Skeletal muscle tissue (tissue), 4 donors: Measurements from ENCODE around the gene BBX. TPM values are rescaled to one million over a fixed set of nuclear protein-coding genes. Genes with fewer than 3 reads are reported as not detected.

Experiments used
- H3K27ac ChIP-seq: one replicate; pipeline ENCODE4 v1.7.0; 2013; ENCODE audit warnings: mild to moderate bottlenecking, low read depth, low read length, inconsistent platforms
- H3K27me3 ChIP-seq, 3 donors: one replicate each; pipeline ENCODE4 v1.7.0; 2013; ENCODE audit warnings: low read length in 3 of 3; ENCODE audit not compliant: control insufficient read depth in 3 of 3, insufficient read depth in 3 of 3
- H3K36me3 ChIP-seq, 3 donors: one replicate each; pipeline ENCODE4 v1.7.0; 2013; ENCODE audit warnings: low read length in 3 of 3; ENCODE audit not compliant: control insufficient read depth in 3 of 3, insufficient read depth in 3 of 3
- H3K4me1 ChIP-seq, 3 donors: one replicate each; pipeline ENCODE4 v1.7.0; 2013; ENCODE audit warnings: low read length in 3 of 3, mild to moderate bottlenecking in 3 of 3; ENCODE audit not compliant: control insufficient read depth in 3 of 3, insufficient read depth in 3 of 3
- H3K4me3 ChIP-seq, 3 donors: one replicate each; pipeline ENCODE4 v1.7.0; 2013; ENCODE audit warnings: low read length in 3 of 3
- H3K9ac ChIP-seq, 3 donors: one replicate each; pipeline ENCODE4 v1.7.0; 2013; ENCODE audit warnings: low read length in 3 of 3, mild to moderate bottlenecking in 3 of 3, moderate library complexity in 2 of 3, low read depth in 1 of 3
- H3K9me3 ChIP-seq, 3 donors: one replicate each; pipeline ENCODE4 v1.7.0; 2013; ENCODE audit warnings: low read length in 3 of 3; ENCODE audit not compliant: control insufficient read depth in 3 of 3
- total RNA-seq: library from RNA; depleted of rRNA; stranded (reverse); fragments of >200 nt; gene quantifications from one replicate; pipeline ENCODE4 v1.2.3, GENCODE V29; 2014
- donor health status: Osteomylitis.

The BBX gene
- total RNA-seq, 1 donor from 2014 or later: 32.9 TPM

DNA sequence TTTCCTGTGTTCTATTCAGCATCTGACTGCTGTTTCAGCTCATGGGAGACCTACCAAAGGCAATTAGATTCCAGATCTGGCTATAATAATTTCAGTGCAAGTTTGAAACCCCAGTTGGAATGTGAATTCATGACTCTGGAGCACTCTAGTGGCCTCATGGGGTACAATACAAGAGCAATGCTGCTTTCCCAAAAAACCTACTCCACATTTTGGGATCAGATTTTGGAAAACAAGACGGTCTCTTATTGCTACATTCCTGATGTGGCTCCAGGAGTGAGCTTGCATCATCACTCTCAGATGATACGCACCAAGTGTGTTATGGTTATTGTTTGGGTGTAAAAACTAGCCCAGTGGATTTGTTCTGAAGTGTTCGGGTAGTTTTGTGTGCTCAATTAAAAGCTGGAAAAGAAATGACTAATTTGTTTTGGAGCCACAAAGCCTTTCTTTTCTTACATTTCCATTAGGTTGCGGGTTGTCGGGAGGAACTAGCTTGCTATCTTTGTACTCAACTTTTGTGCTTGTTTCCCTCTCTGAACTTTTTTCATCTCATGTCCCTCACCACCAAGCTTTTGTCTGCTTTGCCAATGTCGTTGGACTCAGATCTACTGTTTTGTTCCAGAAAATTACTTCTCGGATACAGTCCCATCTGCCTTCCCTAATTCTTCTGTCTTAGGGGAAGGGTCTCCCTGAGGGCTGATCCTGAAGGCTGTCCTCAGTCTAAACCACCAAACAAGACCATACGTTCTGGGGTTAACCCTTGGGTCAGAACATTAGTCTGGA lies 272.1 kb downstream of the BBX start:
- Histone ChIP-seq H3K27ac (no peak overlapping the region), H3K4me3 (no peak overlapping the region), H3K9ac (no peak overlapping the region), H3K27me3 (no peaks in the 10 kb centered on the region), H3K36me3 (peaks cover 5 to 19% (median 7%) of the 10 kb centered on the region in 3 donors), H3K9me3 (no peaks in the 10 kb centered on the region), H3K4me1 (peaks cover 0 to 4% (median 3%) of the 10 kb centered on the region in 3 donors)

DNA sequence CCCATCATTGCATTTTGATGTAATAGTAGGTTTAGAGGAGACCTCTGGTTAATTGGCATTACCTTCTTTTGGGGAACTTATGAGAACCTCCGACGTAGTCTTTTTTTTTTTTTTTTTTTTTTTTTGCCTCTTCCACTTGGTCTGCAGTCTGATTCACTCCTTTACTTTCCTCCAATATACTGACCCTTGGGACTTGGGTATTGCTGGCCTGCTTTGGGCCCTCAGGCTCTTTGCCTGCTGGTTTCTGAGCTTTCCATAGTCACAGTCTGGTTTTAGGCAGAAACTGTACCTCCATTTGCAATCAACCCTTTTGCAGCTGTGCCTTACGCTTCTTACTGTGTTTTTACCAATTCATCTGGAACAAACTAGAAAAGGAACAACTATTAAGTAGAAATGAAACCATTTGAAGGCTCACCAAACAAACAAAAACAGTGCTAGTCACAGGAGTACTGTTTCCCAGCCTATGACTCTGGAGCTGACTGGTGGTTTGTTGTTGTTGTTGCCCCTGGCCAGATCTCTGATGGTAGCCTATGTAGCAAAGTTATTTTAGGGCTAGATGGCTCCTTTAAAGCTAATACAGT lies 272.8 kb downstream of the BBX start:
- Histone ChIP-seq H3K4me3 (no peak overlapping the region), H3K9ac (no peak overlapping the region), H3K27me3 (no peaks in the 10 kb centered on the region), H3K9me3 (no peaks in the 10 kb centered on the region), H3K27ac (peak overlapping the region; percentile 3), H3K4me1 (peaks cover 0 to 4% (median 3%) of the 10 kb centered on the region in 3 donors), H3K36me3 (peaks cover 5 to 16% (median 10%) of the 10 kb centered on the region in 3 donors)

- no peaks in the 10 kb centered on the region for H3K9me3 ChIP-seq
- no peaks in the 10 kb centered on the region for H3K27me3 ChIP-seq
- no peak overlapping the region for H3K9ac ChIP-seq
- no peak overlapping the region for H3K27ac ChIP-seq
- H3K4me1 ChIP-seq: peaks cover 0 to 4% (median 3%) of the 10 kb centered on the region in 3 donors
- H3K4me3 ChIP-seq: no peak overlapping the region
- peaks cover 11 to 22% (median 20%) of the 10 kb centered on the region in 3 donors for H3K36me3 ChIP-seq
These were observed 274.0 kb downstream of the BBX start for GRCh38 chr3:107796791-107797190.

DNA sequence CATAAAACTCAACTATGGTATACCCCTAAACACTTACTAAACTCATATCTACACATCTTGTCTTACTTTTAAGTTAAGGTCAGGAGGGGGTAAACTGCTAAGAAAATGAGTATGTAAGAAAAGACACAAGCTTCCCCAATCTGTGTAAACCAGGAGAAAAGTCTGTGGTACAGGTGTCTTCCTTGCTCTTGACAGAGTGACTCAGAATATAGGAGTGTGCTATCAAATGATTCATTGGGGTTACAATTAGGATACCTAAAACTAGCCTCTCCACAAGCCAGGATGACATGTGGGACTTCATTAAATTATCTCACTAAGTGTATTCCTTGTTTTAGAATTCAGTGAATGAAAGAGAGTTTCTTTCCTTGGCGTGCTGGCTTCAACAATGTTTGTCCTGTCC lies 274.8 kb downstream of the BBX start:
- H3K27ac ChIP-seq: no peak overlapping the region
- no peak overlapping the region for H3K4me3 ChIP-seq
- peaks cover 15 to 28% (median 26%) of the 10 kb centered on the region in 3 donors for H3K36me3 ChIP-seq
- no peak overlapping the region for H3K9ac ChIP-seq
- H3K9me3 ChIP-seq: no peaks in the 10 kb centered on the region
- H3K4me1 ChIP-seq: peaks cover 0 to 4% (median 3%) of the 10 kb centered on the region in 3 donors
- no peaks in the 10 kb centered on the region for H3K27me3 ChIP-seq

- no peak overlapping the region for H3K27ac ChIP-seq
- no peaks in the 10 kb centered on the region for H3K27me3 ChIP-seq
- peaks cover 18 to 30% (median 30%) of the 10 kb centered on the region in 3 donors for H3K36me3 ChIP-seq
- H3K4me1 ChIP-seq: peaks cover 0 to 4% (median 3%) of the 10 kb centered on the region in 3 donors
- no peak overlapping the region for H3K9ac ChIP-seq
- no peaks in the 10 kb centered on the region for H3K9me3 ChIP-seq
- H3K4me3 ChIP-seq: no peak overlapping the region
These were observed 275.6 kb downstream of the BBX start for GRCh38 chr3:107798381-107798780.

GRCh38 chr3:107800710-107801109 lies 277.9 kb downstream of the BBX start:
- H3K4me3 ChIP-seq: no peak overlapping the region
- H3K36me3 ChIP-seq: peaks cover 22 to 43% (median 38%) of the 10 kb centered on the region in 3 donors
- peaks cover 0 to 4% (median 3%) of the 10 kb centered on the region in 3 donors for H3K4me1 ChIP-seq
- no peak overlapping the region for H3K9ac ChIP-seq
- H3K27me3 ChIP-seq: no peaks in the 10 kb centered on the region
- no peaks in the 10 kb centered on the region for H3K9me3 ChIP-seq
- no peak overlapping the region for H3K27ac ChIP-seq

DNA sequence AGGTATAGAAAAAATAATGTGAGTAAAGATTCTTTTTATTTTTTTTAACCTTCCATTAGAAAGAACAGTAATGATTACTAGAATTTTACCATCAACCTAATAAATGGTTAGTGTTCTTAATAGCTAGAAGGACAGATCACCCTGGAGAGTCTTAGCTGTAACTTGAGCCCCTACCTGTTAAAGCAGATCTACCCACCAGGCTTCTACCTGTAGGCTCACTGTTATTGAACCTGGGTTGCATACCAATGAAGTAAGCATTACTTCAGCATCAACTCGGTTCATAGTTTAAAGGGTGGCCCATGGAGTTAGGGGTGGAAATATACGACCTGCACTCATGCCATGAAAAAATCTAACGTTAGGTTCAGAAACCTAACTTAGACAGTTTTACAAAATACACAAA lies 280.4 kb downstream of the BBX start:
- Histone ChIP-seq H3K27me3 (no peaks in the 10 kb centered on the region), H3K4me1 (no peaks in the 10 kb centered on the region), H3K36me3 (peaks cover 27 to 53% (median 48%) of the 10 kb centered on the region in 3 donors), H3K9me3 (no peaks in the 10 kb centered on the region), H3K4me3 (no peak overlapping the region), H3K27ac (no peak overlapping the region), H3K9ac (no peak overlapping the region)

GRCh38 chr3:107806021-107806420 lies 283.3 kb downstream of the BBX start:
- Histone ChIP-seq H3K36me3 (peaks cover 20 to 43% (median 35%) of the 10 kb centered on the region in 3 donors), H3K9me3 (no peaks in the 10 kb centered on the region), H3K9ac (no peak overlapping the region)

GRCh38 chr3:107806536-107806935 lies 283.8 kb downstream of the BBX start:
- no peak overlapping the region for H3K9ac ChIP-seq
- H3K4me1 ChIP-seq: no peaks in the 10 kb centered on the region
- peaks cover 17 to 38% (median 29%) of the 10 kb centered on the region in 3 donors for H3K36me3 ChIP-seq
- no peak overlapping the region for H3K4me3 ChIP-seq
- H3K27ac ChIP-seq: no peak overlapping the region
- no peaks in the 10 kb centered on the region for H3K9me3 ChIP-seq
- no peaks in the 10 kb centered on the region for H3K27me3 ChIP-seq

More at GRCh38 chr3:107806021-107806420, 283.3 kb downstream of the BBX start:
- Histone ChIP-seq H3K4me3 (no peak overlapping the region), H3K27me3 (no peaks in the 10 kb centered on the region), H3K27ac (no peak overlapping the region), H3K4me1 (no peaks in the 10 kb centered on the region)
